Activated T-helper 17 cell treated with anti-CD3 and anti-CD28 coated beads, Interleukin-2, amount 50 U/mL, for 72 hours (primary cell): ENCODE measurements around the gene NNAT. TPM values are rescaled to one million over a fixed set of nuclear protein-coding genes. Genes with fewer than 3 reads are reported as not detected.

Experiments used
- ATAC-seq: fragments of 150-1000 bp; cut with Tn5 transposase; replicated peaks from 2 replicates; pipeline ENCODE4 v1.10.0; 2021; ENCODE audit warnings: mild to moderate bottlenecking, moderate library complexity
- H3K27ac Mint-ChIP-seq: one replicate; pipeline ENCODE4 v1.8.0; 2022; ENCODE audit warnings: mixed read lengths
- H3K27me3 Mint-ChIP-seq: one replicate; pipeline ENCODE4 v1.8.0; 2022; ENCODE audit warnings: mixed read lengths
- H3K36me3 Mint-ChIP-seq: one replicate; pipeline ENCODE4 v1.8.0; 2022; ENCODE audit warnings: low read depth, mild to moderate bottlenecking, mixed read lengths
- H3K4me1 Mint-ChIP-seq: one replicate; pipeline ENCODE4 v1.8.0; 2022; ENCODE audit warnings: mixed read lengths
- H3K4me3 Mint-ChIP-seq: one replicate; pipeline ENCODE4 v1.8.0; 2022; ENCODE audit warnings: mild to moderate bottlenecking, mixed read lengths
- H3K9me3 Mint-ChIP-seq: one replicate; pipeline ENCODE4 v1.8.0; 2022; ENCODE audit warnings: mixed read lengths
- total RNA-seq, 2 donors: library from RNA; stranded (reverse); gene quantifications; one replicate each; pipeline ENCODE4 v1.2.3, GENCODE V29; 2022

The NNAT gene
- total RNA-seq, 2 donors from 2014 or later: 0.66 TPM; not detected in 1

- no peak for ATAC-seq
- H3K4me3 Mint-ChIP-seq: no peak overlapping the region
- H3K27ac Mint-ChIP-seq: no peak overlapping the region
- peaks cover 15% of the 10 kb centered on the region for H3K36me3 Mint-ChIP-seq
- no peaks in the 10 kb centered on the region for H3K27me3 Mint-ChIP-seq
- peaks cover 5% of the 10 kb centered on the region for H3K4me1 Mint-ChIP-seq
- no peaks in the 10 kb centered on the region for H3K9me3 Mint-ChIP-seq
These were observed 28.9 kb upstream of the NNAT start for GRCh38 chr20:37492096-37492625.

DNA sequence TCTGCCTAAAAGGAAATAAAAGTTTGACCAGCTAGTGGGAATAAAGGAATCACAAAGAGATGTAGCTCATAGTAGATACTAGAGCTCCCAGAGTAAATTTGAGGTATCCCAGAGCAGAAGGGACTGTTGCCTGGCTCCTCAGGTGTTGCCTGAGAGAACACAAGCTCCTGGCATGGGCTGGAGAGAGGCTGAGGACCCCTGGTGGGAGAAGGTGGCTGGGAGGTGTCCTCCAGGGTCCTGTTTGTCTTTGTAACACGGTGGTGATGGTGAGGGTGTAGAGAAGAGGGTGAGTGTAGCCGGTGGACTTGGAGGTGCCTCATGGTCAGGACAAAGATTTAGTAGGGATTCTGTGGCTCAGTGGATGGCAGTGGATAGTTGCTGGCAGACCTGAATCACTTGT is 28.1 kb upstream of the NNAT start:
- ATAC-seq: no peak
- H3K27me3 Mint-ChIP-seq: no peaks in the 10 kb centered on the region

DNA sequence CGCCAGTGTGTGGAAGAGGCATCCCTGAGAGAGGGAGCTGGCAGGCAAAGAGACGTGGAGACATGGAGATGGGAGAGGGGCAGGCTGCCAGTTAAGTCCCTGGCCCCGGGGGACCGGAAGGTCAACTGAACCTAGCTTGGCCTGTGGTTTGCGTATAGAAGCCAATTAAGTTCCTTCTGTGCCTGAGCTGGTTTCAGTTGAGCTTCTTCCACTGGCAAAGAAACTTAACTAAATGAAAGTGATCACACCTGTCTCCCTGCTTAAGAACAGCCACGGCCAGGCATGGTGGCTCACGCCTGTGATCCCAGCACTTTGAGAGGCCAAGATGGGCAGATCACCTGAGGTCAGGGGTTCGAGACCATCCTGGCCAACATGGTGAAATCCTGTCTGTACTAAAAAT is 26.7 kb upstream of the NNAT start:
- Mint-ChIP-seq H3K9me3 (no peaks in the 10 kb centered on the region), H3K4me1 (peaks cover 5% of the 10 kb centered on the region), H3K27ac (no peak overlapping the region), H3K4me3 (no peak overlapping the region), H3K27me3 (no peaks in the 10 kb centered on the region), H3K36me3 (peaks cover 26% of the 10 kb centered on the region)
- ATAC-seq: no peak

More for the DNA sequence above, 28.1 kb upstream of the NNAT start:
- Mint-ChIP-seq H3K9me3 (no peaks in the 10 kb centered on the region), H3K36me3 (peaks cover 15% of the 10 kb centered on the region), H3K4me1 (peaks cover 5% of the 10 kb centered on the region), H3K27ac (no peak overlapping the region), H3K4me3 (no peak overlapping the region)

- Mint-ChIP-seq H3K9me3 (no peaks in the 10 kb centered on the region), H3K27me3 (no peaks in the 10 kb centered on the region), H3K4me1 (peaks cover 5% of the 10 kb centered on the region), H3K4me3 (no peak overlapping the region), H3K36me3 (peaks cover 28% of the 10 kb centered on the region), H3K27ac (no peak overlapping the region)
- no peak for ATAC-seq
These were observed 26.3 kb upstream of the NNAT start for GRCh38 chr20:37494796-37495195.

- Mint-ChIP-seq H3K4me3 (no peak overlapping the region), H3K4me1 (no peaks in the 10 kb centered on the region), H3K36me3 (peaks cover 25% of the 10 kb centered on the region), H3K27ac (no peak overlapping the region), H3K27me3 (no peaks in the 10 kb centered on the region), H3K9me3 (no peaks in the 10 kb centered on the region)
- no peak for ATAC-seq
These were observed 22.9 kb upstream of the NNAT start for GRCh38 chr20:37498066-37498665.

DNA sequence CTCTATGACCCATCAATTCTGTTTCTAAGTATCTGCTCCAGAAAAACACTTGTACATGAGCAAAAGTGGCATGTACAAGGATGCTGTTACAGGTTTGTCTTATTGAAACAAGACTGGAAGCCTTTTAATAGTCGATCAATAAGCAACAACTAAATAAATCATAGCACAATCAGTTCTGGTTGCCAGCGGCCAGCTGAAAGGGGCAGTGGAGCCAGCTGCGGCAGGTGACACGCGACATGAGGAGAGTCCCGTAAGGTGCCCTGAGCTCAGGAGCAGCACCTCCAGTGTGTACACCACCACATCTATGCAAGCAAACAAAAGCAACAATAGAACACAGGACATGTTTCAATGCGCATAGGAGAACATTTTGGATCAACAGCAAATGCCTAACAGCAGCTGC is 20.7 kb upstream of the NNAT start:
- H3K27ac Mint-ChIP-seq: no peak overlapping the region
- H3K4me3 Mint-ChIP-seq: no peak overlapping the region
- no peaks in the 10 kb centered on the region for H3K27me3 Mint-ChIP-seq
- H3K4me1 Mint-ChIP-seq: no peaks in the 10 kb centered on the region
- ATAC-seq: no peak
- H3K36me3 Mint-ChIP-seq: peaks cover 16% of the 10 kb centered on the region
- no peaks in the 10 kb centered on the region for H3K9me3 Mint-ChIP-seq

GRCh38 chr20:37501940-37502339 is 19.1 kb upstream of the NNAT start:
- no peak for ATAC-seq
- Mint-ChIP-seq H3K27ac (no peak overlapping the region), H3K9me3 (no peaks in the 10 kb centered on the region), H3K27me3 (no peaks in the 10 kb centered on the region), H3K4me1 (no peaks in the 10 kb centered on the region), H3K36me3 (peaks cover 16% of the 10 kb centered on the region), H3K4me3 (no peak overlapping the region)

DNA sequence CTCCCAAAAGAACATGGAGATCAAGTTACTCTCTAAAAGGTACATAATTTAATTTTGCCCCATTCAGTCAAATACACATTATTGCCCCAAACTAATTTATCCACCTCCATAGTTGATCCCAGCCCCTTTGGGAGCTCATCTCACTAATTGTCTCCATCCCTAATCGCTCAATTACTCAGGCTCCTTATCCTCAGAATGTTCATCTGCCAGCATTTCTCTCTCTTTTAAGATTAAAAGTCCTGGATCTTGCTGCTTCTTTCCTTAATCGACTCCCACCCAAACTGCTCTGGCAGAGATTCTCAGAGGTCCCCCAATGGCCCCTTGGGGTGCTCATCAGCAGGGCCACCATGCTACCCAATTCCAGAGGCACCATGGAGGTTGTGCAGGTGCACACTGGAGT is 18.4 kb upstream of the NNAT start:
- Mint-ChIP-seq H3K9me3 (no peaks in the 10 kb centered on the region), H3K27ac (no peak overlapping the region), H3K27me3 (no peaks in the 10 kb centered on the region), H3K4me1 (no peaks in the 10 kb centered on the region), H3K36me3 (peaks cover 16% of the 10 kb centered on the region), H3K4me3 (no peak overlapping the region)
- ATAC-seq: no peak

DNA sequence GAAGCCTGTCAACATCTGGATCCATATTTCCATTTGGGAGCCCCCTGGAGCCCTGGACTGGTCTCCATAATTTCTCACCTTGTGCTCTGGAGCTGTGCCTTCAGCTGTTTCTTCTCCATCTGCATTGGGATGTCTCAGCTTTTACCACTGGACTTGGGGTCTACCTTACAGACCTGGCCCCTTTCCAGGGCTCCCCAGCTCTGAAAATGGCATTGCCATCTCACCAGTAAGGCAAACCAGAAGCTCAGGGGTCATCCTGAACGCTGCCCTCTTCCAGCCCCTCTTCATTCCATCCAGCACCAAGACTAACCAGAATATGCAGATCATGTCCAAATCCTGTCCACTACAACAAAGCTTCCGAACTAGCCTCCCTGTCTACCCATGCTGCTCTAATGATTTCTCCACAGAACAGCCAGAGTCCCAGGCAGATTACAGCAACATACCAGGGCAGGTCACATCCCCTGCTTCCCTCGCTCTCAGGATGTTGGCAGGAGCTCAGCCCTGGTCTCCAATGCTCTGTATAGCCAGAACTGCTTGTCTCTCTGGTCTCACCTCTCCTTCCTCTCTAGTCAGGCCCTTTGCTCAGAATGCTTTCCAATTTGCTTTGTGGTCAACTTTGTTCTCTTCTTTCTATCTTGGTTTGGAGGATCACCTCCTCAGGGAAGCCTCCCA is 17.7 kb upstream of the NNAT start:
- Mint-ChIP-seq H3K27ac (no peak overlapping the region), H3K27me3 (no peaks in the 10 kb centered on the region), H3K36me3 (peaks cover 12% of the 10 kb centered on the region), H3K4me1 (no peaks in the 10 kb centered on the region), H3K9me3 (no peaks in the 10 kb centered on the region), H3K4me3 (no peak overlapping the region)
- no peak for ATAC-seq

DNA sequence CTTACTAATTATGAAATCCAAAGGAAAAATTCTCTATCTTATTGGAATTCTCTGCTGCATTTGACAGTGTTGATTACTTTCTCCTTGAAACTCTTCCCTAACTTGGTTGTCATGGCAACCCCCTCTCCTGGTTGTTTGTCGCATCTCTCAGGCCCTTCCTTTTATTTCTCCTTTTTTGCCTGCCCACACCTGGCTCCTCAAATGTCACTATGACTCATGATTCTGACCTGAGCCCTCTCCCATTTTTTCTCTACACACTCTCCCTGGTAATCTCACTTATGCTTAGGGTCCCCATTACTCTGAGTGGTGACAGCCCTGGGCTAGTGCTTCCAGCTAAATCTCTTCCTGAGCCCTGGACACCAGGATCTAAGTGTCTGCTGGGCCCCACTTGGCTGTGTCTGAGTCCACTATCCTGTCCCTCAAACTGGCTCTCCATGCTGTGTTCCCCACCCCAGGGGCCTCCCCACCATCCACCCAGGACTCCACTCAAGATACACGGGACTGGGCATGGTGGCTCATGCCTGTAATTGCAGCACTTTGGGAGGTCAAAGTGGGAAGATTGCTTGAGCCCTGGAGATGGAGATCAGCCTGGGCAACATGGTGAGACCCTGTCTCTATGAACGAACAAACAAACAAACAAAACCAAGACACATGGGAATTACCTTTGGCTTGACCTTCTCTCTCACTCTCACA is 16.5 kb upstream of the NNAT start:
- ATAC-seq: no peak
- Mint-ChIP-seq H3K4me3 (no peak overlapping the region), H3K36me3 (peaks cover 6% of the 10 kb centered on the region), H3K27me3 (no peaks in the 10 kb centered on the region), H3K4me1 (no peaks in the 10 kb centered on the region), H3K27ac (peak overlapping the region; percentile 49), H3K9me3 (no peaks in the 10 kb centered on the region)

GRCh38 chr20:37505263-37506151 is 15.5 kb upstream of the NNAT start:
- Mint-ChIP-seq H3K27me3 (no peaks in the 10 kb centered on the region), H3K4me3 (no peak overlapping the region), H3K9me3 (no peaks in the 10 kb centered on the region), H3K36me3 (peaks cover 4% of the 10 kb centered on the region), H3K4me1 (no peaks in the 10 kb centered on the region), H3K27ac (peak overlapping the region; percentile 49)
- no peak for ATAC-seq

GRCh38 chr20:37506152-37506725 is 14.8 kb upstream of the NNAT start:
- H3K27me3 Mint-ChIP-seq: no peaks in the 10 kb centered on the region
- H3K27ac Mint-ChIP-seq: no peak overlapping the region
- H3K4me1 Mint-ChIP-seq: peaks cover 3% of the 10 kb centered on the region
- H3K4me3 Mint-ChIP-seq: no peak overlapping the region
- no peak for ATAC-seq
- peaks cover 11% of the 10 kb centered on the region for H3K36me3 Mint-ChIP-seq
- no peaks in the 10 kb centered on the region for H3K9me3 Mint-ChIP-seq

GRCh38 chr20:37510226-37510625 is 10.8 kb upstream of the NNAT start:
- H3K4me1 Mint-ChIP-seq: peaks cover 6% of the 10 kb centered on the region
- H3K27me3 Mint-ChIP-seq: no peaks in the 10 kb centered on the region
- H3K9me3 Mint-ChIP-seq: no peaks in the 10 kb centered on the region
- no peak overlapping the region for H3K4me3 Mint-ChIP-seq
- H3K27ac Mint-ChIP-seq: no peak overlapping the region
- ATAC-seq: no peak
- peaks cover 24% of the 10 kb centered on the region for H3K36me3 Mint-ChIP-seq
